ENCODE results near the gene CA10.

GRCh38 chr17:52047086-52047485 is 111.4 kb downstream of the CA10 start:
- TF ChIP-seq CTCF (IDR thresholded peaks at IDR 0.05; ENCODE audit: poor library complexity): no peak
- no peak for TF ChIP-seq EZH2 (IDR thresholded peaks at IDR 0.05; ENCODE audit: borderline replicate concordance)
- no peak for TF ChIP-seq EZH2phosphoT487 (IDR thresholded peaks at IDR 0.05; ENCODE audit: low read depth, severe bottlenecking, unreplicated experiment)
